Measurements from ENCODE around the gene UGT1A3. TPM values are rescaled to one million over a fixed set of nuclear protein-coding genes. Genes with fewer than 3 reads are reported as not detected.
"Not testable (repeated sequence)": the region's sequence is repeated elsewhere in the genome, so short reads cannot be mapped to it uniquely, and the experiment has no call there.

Gene UGT1A3
- polyA plus RNA-seq, 1 donor (not counting 4 experiments of a cell fraction or from before 2014, with no cell fraction given), result 3.2 TPM

GRCh38 chr2:233714121-233714520 lies 14.7 kb upstream of the UGT1A3 start:
- FAIRE-seq, result no peak

DNA sequence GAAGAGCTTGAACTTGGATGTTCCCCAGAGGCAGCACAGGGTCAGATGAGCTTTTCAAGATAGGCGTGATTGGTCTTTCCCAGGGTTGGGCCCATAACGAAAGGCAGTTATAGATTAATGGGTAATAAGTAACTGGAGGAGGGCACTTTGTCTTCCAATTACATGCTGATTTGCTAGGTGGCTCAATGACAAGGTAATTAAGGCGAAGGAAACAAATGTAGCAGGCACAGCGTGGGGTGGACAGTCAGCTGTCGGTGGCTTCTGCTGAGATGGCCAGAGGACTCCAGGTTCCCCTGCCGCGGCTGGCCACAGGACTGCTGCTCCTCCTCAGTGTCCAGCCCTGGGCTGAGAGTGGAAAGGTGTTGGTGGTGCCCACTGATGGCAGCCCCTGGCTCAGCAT lies 10.3 kb upstream of the UGT1A3 start, which contains the start of gene UGT1A4:
Gene UGT1A4, plus strand, starts transcription at position 185 of the 400 bp plus-strand sequence. Its CDS starts 85 bp downstream, at position 270.
- H3K4me1 ChIP-seq (ENCODE audit: control insufficient read depth, extremely low read depth, insufficient read depth, low read length), result peaks cover 2% of the 10 kb centered on the region
- H3K27ac ChIP-seq (ENCODE audit: control insufficient read depth, insufficient read depth, low read length), result no peak within 1 kb of the TSS
- dilution Hi-C loops (cut with MboI; ENCODE audit: extremely low pct_ligation_motif_present, low sequenced_read_pairs), result no loop called here
- no peak within 1 kb of the TSS for H3K4me3 ChIP-seq (ENCODE audit: control insufficient read depth in 2 of 3, extremely low read depth in 1 of 3, insufficient read depth in 2 of 3, low read depth in 1 of 3, low read length in 3 of 3)
- H3K9ac ChIP-seq (ENCODE audit: control insufficient read depth, extremely low read depth, insufficient read depth, low read length), result no peak within 1 kb of the TSS
- no peak within 1 kb of the TSS for H3K4me2 ChIP-seq (ENCODE audit: control insufficient read depth, extremely low read depth, insufficient read depth, low read depth, low read length)
- no peaks in the 10 kb centered on the region for H3K9me1 ChIP-seq (ENCODE audit: control insufficient read depth, extremely low read depth, insufficient read depth, low read length)
- FAIRE-seq, result no peak
- no peak within 1 kb of the TSS for H2AFZ ChIP-seq (ENCODE audit: control insufficient read depth, low read length)
- no peak for TF ChIP-seq CTCF (optimal IDR thresholded peaks at IDR 0.05 in 1 of 3, IDR thresholded peaks at IDR 0.05 in 1 of 3, conservative IDR thresholded peaks at IDR 0.05 in 1 of 3; ENCODE audit: extremely low read depth in 1 of 3, insufficient read depth in 2 of 3, low read length in 3 of 3)
- TF ChIP-seq EZH2 (IDR thresholded peaks at IDR 0.05; ENCODE audit: low read length), result no peak
- H3K79me2 ChIP-seq (ENCODE audit: control insufficient read depth, insufficient read depth, low read length), result peaks cover 11% of the 10 kb centered on the region
- no peaks in the 10 kb centered on the region for H3K36me3 ChIP-seq (ENCODE audit: control insufficient read depth in 2 of 2, extremely low read depth in 1 of 2, insufficient read depth in 2 of 2, low read length in 2 of 2)
- no peaks in the 10 kb centered on the region for H4K20me1 ChIP-seq (ENCODE audit: control insufficient read depth, extremely low read depth, insufficient read depth, low read length)
- no peak for DNase-seq (ENCODE audit: low read depth, low spot score)
- H3K27me3 ChIP-seq (ENCODE audit: control insufficient read depth, extremely low read depth, insufficient read depth, low read length), result no peaks in the 10 kb centered on the region
- H3K9me3 ChIP-seq (ENCODE audit: control insufficient read depth, low read depth, low read length), result no peaks in the 10 kb centered on the region

More at GRCh38 chr2:233714121-233714520, 14.7 kb upstream of the UGT1A3 start:
- Histone ChIP-seq H3K79me2 (ENCODE audit: control insufficient read depth, insufficient read depth, low read length) (peaks cover 31% of the 10 kb centered on the region), H3K9ac (ENCODE audit: control insufficient read depth, extremely low read depth, insufficient read depth, low read length) (no peak overlapping the region), H3K27me3 (ENCODE audit: control insufficient read depth, extremely low read depth, insufficient read depth, low read length) (no peaks in the 10 kb centered on the region), H3K9me1 (ENCODE audit: control insufficient read depth, extremely low read depth, insufficient read depth, low read length) (no peaks in the 10 kb centered on the region), H4K20me1 (ENCODE audit: control insufficient read depth, extremely low read depth, insufficient read depth, low read length) (no peaks in the 10 kb centered on the region), H3K4me1 (ENCODE audit: control insufficient read depth, extremely low read depth, insufficient read depth, low read length) (peaks cover 7% of the 10 kb centered on the region), H3K9me3 (ENCODE audit: control insufficient read depth, low read depth, low read length) (no peaks in the 10 kb centered on the region), H3K27ac (ENCODE audit: control insufficient read depth, insufficient read depth, low read length) (no peak overlapping the region), H3K4me3 (ENCODE audit: control insufficient read depth in 2 of 3, extremely low read depth in 1 of 3, insufficient read depth in 2 of 3, low read depth in 1 of 3, low read length in 3 of 3) (no peak overlapping the region), H3K36me3 (ENCODE audit: control insufficient read depth in 2 of 2, extremely low read depth in 1 of 2, insufficient read depth in 2 of 2, low read length in 2 of 2) (peaks cover 3 to 13% of the 10 kb centered on the region in 2 experiments), H2AFZ (ENCODE audit: control insufficient read depth, low read length) (no peak overlapping the region), H3K4me2 (ENCODE audit: control insufficient read depth, extremely low read depth, insufficient read depth, low read depth, low read length) (no peak overlapping the region)
- TF ChIP-seq EZH2 (IDR thresholded peaks at IDR 0.05; ENCODE audit: low read length), result no peak
- TF ChIP-seq CTCF (optimal IDR thresholded peaks at IDR 0.05 in 1 of 3, IDR thresholded peaks at IDR 0.05 in 1 of 3, conservative IDR thresholded peaks at IDR 0.05 in 1 of 3; ENCODE audit: extremely low read depth in 1 of 3, insufficient read depth in 2 of 3, low read length in 3 of 3), result no peak
- dilution Hi-C loops (cut with MboI; ENCODE audit: extremely low pct_ligation_motif_present, low sequenced_read_pairs), result no loop called here
- no peak for DNase-seq (ENCODE audit: low read depth, low spot score)

GRCh38 chr2:233736868-233737653 lies 8.2 kb downstream of the UGT1A3 start:
- H3K9me3 ChIP-seq (ENCODE audit: control insufficient read depth, low read depth, low read length); H4K20me1 ChIP-seq (ENCODE audit: control insufficient read depth, extremely low read depth, insufficient read depth, low read length); H3K27me3 ChIP-seq (ENCODE audit: control insufficient read depth, extremely low read depth, insufficient read depth, low read length); DNase-seq (ENCODE audit: low read depth, low spot score); H2AFZ ChIP-seq (ENCODE audit: control insufficient read depth, low read length); H3K4me1 ChIP-seq (ENCODE audit: control insufficient read depth, extremely low read depth, insufficient read depth, low read length); H3K4me2 ChIP-seq (ENCODE audit: control insufficient read depth, extremely low read depth, insufficient read depth, low read depth, low read length); H3K9ac ChIP-seq (ENCODE audit: control insufficient read depth, extremely low read depth, insufficient read depth, low read length); H3K27ac ChIP-seq (ENCODE audit: control insufficient read depth, insufficient read depth, low read length); dilution Hi-C loops (cut with MboI; ENCODE audit: extremely low pct_ligation_motif_present, low sequenced_read_pairs); H3K9me1 ChIP-seq (ENCODE audit: control insufficient read depth, extremely low read depth, insufficient read depth, low read length); H3K4me3 ChIP-seq (ENCODE audit: control insufficient read depth in 2 of 3, extremely low read depth in 1 of 3, insufficient read depth in 2 of 3, low read depth in 1 of 3, low read length in 3 of 3); H3K36me3 ChIP-seq (ENCODE audit: control insufficient read depth in 2 of 2, extremely low read depth in 1 of 2, insufficient read depth in 2 of 2, low read length in 2 of 2); FAIRE-seq: not testable (repeated sequence)
- peaks cover 29% of the 10 kb centered on the region for H3K79me2 ChIP-seq (ENCODE audit: control insufficient read depth, insufficient read depth, low read length)
